ENCODE measurements around the gene UBAP2L.

DNA sequence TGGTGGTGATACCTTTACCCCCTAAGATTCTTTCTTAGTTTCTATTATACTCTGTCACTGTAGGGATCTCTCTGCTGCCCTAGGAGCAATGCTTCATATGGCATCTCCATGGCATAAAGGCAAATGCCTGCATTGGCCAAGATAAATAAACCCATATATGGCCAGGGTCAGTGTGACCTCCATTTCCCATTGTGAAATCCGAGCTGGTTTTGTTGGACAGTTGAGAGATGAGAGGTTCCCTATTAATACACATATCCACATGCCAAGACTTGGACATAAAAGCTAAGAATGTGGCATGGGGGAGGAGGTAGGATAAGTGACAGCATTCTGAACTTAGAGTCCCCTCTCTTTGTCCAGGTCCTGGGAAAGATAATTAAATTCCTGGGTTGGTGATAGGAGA is 30.2 kb upstream of the UBAP2L start:
- TF ChIP-seq, protein P1, sequence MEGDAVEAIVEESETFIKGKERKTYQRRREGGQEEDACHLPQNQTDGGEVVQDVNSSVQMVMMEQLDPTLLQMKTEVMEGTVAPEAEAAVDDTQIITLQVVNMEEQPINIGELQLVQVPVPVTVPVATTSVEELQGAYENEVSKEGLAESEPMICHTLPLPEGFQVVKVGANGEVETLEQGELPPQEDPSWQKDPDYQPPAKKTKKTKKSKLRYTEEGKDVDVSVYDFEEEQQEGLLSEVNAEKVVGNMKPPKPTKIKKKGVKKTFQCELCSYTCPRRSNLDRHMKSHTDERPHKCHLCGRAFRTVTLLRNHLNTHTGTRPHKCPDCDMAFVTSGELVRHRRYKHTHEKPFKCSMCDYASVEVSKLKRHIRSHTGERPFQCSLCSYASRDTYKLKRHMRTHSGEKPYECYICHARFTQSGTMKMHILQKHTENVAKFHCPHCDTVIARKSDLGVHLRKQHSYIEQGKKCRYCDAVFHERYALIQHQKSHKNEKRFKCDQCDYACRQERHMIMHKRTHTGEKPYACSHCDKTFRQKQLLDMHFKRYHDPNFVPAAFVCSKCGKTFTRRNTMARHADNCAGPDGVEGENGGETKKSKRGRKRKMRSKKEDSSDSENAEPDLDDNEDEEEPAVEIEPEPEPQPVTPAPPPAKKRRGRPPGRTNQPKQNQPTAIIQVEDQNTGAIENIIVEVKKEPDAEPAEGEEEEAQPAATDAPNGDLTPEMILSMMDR (optimal IDR thresholded peaks at IDR 0.05 in 1 of 3, IDR thresholded peaks at IDR 0.05 in 1 of 3, conservative IDR thresholded peaks at IDR 0.05 in 1 of 3; ENCODE audit: extremely low read depth in 1 of 3, insufficient read depth in 2 of 3, low read length in 3 of 3), result no peak
- TF ChIP-seq EZH2 (IDR thresholded peaks at IDR 0.05; ENCODE audit: low read length), result no peak

Data from keratinocyte (primary cell).